Smooth muscle cell (in vitro differentiated cells): Measurements from ENCODE around the gene NPDC1. TPM values are rescaled to one million over a fixed set of nuclear protein-coding genes. Genes with fewer than 3 reads are reported as not detected.
"Not testable (repeated sequence)": the region's sequence is repeated elsewhere in the genome, so short reads cannot be mapped to it uniquely, and the experiment has no call there.

Experiments
- DNase-seq: peaks from one replicate; lab custom pipeline; 2025; ENCODE audit not compliant: unreplicated experiment; lab: John Stamatoyannopoulos, UW
- H2AFZ ChIP-seq: fragments of 200-600 bp; sonication (generic); 2 replicates; pipeline ENCODE4 v1.6.0; 2016; ENCODE audit warnings: antibody characterized with exemption, low read depth, mild to moderate bottlenecking
- H3F3A ChIP-seq: fragments of 200-600 bp; sonication (generic); 2 replicates; pipeline ENCODE4 v1.6.0; 2017; ENCODE audit warnings: antibody characterized with exemption, low read depth
- H3K27ac ChIP-seq: fragments of 200-600 bp; sonication (generic); 2 replicates; pipeline ENCODE4 v1.5.1; 2016; ENCODE audit warnings: low read depth, mild to moderate bottlenecking
- H3K27me3 ChIP-seq: fragments of 200-600 bp; sonication (generic); 2 replicates; pipeline ENCODE4 v1.6.1; 2016; ENCODE audit warnings: low read depth, mild to moderate bottlenecking
- H3K36me3 ChIP-seq: fragments of 200-600 bp; sonication (generic); 2 replicates; pipeline ENCODE4 v1.5.1; 2016; ENCODE audit warnings: low read depth
- H3K4me1 ChIP-seq: fragments of 200-600 bp; sonication (generic); 2 replicates; pipeline ENCODE4 v1.5.1; 2016; ENCODE audit warnings: low read depth
- H3K4me2 ChIP-seq: fragments of 200-600 bp; sonication (generic); 2 replicates; pipeline ENCODE4 v1.6.0; 2016; ENCODE audit warnings: mild to moderate bottlenecking
- H3K4me3 ChIP-seq: fragments of 200-600 bp; sonication (generic); 2 replicates; pipeline ENCODE4 v1.5.1; 2016; ENCODE audit warnings: mild to moderate bottlenecking
- H3K79me2 ChIP-seq: fragments of 200-600 bp; sonication (generic); 2 replicates; pipeline ENCODE4 v1.6.0; 2016; ENCODE audit warnings: low read depth, mild to moderate bottlenecking
- H3K9ac ChIP-seq: fragments of 200-600 bp; sonication (generic); 2 replicates; pipeline ENCODE4 v1.6.0; 2016; ENCODE audit warnings: low read depth
- H3K9me3 ChIP-seq: fragments of 200-600 bp; sonication (generic); replicated peaks from 2 replicates; pipeline ENCODE4 v1.5.1; 2016; ENCODE audit warnings: low read depth
- H4K20me1 ChIP-seq: fragments of 200-600 bp; sonication (generic); 2 replicates; pipeline ENCODE4 v1.6.0; 2016; ENCODE audit warnings: low read depth
- WGBS: methylation state at CpG from one replicate; pipeline ENCODE4 v1.1.7; 2016; ENCODE audit warnings: low lambda C conversion rate; 5-methylcytosine and 5-hydroxymethylcytosine counted together
- polyA plus RNA-seq: library from polyadenylated mRNA; unstranded; fragments of >200 nt; fragmentation: Nextera tagmentation; extraction: Ambion mirVana; gene quantifications from 2 replicates; pipeline ENCODE4 v1.2.1, GENCODE V29; 2016
- total RNA-seq: library from RNA; depleted of rRNA; stranded (reverse); fragments of >200 nt; gene quantifications from 2 replicates; pipeline ENCODE4 v1.2.3, GENCODE V29; 2014
- TF ChIP-seq, protein P1 (sequence below): fragments of 200-600 bp; sonication (generic); IDR thresholded peaks from 2 replicates; pipeline ENCODE4 v1.5.1; 2017; ENCODE audit warnings: borderline replicate concordance, mild to moderate bottlenecking, antibody characterized with exemption; ENCODE audit not compliant: insufficient read depth, poor library complexity, severe bottlenecking

NPDC1 gene
- total and polyA plus RNA-seq, 2 experiments from 2014 or later = 9.9 to 19.3 TPM

DNA sequence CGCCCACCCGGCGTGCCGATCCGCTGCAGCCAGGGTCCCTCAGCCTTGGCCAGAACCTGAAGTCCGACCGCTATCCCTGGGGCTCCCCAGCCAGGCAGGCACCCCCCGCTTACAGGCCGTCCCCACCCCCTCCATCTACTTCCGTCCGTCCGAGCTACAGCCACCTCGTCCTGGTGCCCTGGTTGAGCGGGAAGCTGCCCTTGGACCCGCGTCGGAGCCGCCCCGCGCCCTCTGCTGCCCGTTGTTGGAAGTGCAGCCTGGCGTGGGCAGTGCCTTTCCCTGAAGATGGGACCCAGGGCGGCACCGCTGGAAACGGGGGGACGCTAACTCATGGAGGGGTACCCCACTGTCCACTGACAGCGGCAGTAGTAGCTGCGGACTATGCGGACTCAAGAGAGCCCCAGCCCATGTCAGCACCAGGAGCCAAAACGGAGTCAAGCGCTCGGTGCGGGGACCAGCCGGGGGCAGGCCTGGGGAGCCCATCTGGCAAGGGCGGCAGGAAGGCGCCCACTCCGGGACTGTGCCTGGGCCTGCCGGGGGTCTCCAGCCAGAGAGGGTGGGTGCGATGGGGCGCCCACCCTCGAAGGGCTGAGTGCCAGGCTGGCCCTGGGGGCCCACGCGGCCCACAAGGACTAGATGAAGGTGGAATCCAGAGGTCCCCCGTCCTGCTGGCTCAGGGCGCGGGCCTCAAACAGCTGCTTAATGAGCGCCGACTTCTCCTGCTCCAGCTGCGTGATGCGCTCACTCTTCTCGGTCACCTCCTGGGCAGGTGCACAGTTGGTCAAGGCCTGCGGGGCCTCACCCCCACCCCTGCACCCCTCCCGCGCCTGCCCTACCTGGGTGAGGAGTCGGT is 18.3 kb upstream of the NPDC1 start:
- H3K9ac ChIP-seq = no peak overlapping the region
- H3K79me2 ChIP-seq = no peaks in the 10 kb centered on the region
- no peak overlapping the region for H3K27ac ChIP-seq
- H3K27me3 ChIP-seq = peaks cover 2% of the 10 kb centered on the region
- H2AFZ ChIP-seq = no peak overlapping the region
- peak; percentile 23 for DNase-seq
- no peaks in the 10 kb centered on the region for H3K36me3 ChIP-seq
- H3F3A ChIP-seq = no peaks in the 10 kb centered on the region
- 51% methylated on average over 45 of the region's 55 CpGs for WGBS
- H3K4me3 ChIP-seq = no peak overlapping the region
- TF ChIP-seq, protein P1, sequence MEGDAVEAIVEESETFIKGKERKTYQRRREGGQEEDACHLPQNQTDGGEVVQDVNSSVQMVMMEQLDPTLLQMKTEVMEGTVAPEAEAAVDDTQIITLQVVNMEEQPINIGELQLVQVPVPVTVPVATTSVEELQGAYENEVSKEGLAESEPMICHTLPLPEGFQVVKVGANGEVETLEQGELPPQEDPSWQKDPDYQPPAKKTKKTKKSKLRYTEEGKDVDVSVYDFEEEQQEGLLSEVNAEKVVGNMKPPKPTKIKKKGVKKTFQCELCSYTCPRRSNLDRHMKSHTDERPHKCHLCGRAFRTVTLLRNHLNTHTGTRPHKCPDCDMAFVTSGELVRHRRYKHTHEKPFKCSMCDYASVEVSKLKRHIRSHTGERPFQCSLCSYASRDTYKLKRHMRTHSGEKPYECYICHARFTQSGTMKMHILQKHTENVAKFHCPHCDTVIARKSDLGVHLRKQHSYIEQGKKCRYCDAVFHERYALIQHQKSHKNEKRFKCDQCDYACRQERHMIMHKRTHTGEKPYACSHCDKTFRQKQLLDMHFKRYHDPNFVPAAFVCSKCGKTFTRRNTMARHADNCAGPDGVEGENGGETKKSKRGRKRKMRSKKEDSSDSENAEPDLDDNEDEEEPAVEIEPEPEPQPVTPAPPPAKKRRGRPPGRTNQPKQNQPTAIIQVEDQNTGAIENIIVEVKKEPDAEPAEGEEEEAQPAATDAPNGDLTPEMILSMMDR = peak; percentile 99
- no peaks in the 10 kb centered on the region for H3K9me3 ChIP-seq
- H3K4me1 ChIP-seq = no peaks in the 10 kb centered on the region
- H3K4me2 ChIP-seq = no peak overlapping the region
- H4K20me1 ChIP-seq = no peaks in the 10 kb centered on the region

DNA sequence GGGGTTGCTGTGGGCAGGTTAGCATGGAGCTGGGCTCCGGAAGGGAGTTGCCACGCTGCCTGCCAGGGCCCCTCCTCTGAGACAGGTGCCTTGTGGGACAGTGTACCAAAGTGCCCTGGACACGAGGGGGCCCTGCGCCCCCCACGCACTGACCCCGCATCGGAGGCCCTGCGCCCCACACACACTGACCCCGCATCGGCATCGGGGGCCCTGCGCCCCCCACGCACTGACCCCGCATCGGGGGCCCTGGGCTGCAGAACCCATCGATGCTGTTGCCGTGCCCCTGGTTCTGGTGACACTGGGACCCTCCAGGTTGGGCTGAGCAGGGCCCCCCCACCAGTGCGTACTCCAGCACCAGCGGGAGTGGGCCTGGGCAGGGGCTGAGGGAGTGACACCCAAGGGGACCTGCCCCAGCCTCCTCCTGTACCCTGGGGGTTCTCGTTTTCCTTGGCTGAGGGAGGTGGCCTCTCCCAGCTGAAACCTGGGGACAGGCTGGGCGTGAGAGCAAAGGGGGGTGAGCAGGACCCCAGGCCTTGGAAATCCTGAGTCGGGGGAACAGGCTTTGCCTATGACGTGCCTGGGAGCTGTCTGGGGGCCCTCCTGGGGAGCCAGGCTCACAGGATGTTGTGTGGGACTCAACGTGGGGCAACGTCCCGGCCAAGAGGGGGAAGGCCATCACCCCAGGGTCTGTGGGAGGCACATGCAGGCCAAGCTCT is 17.5 kb upstream of the NPDC1 start:
- H3F3A ChIP-seq = no peaks in the 10 kb centered on the region
- no peaks in the 10 kb centered on the region for H3K79me2 ChIP-seq
- no peak overlapping the region for H2AFZ ChIP-seq
- H3K27me3 ChIP-seq = no peaks in the 10 kb centered on the region
- H3K9me3 ChIP-seq = no peaks in the 10 kb centered on the region
- no peaks in the 10 kb centered on the region for H3K4me1 ChIP-seq
- H4K20me1 ChIP-seq = no peaks in the 10 kb centered on the region
- 92% methylated on average over 19 of the region's 26 CpGs for WGBS
- no peak overlapping the region for H3K9ac ChIP-seq
- no peak overlapping the region for H3K4me3 ChIP-seq
- H3K4me2 ChIP-seq = no peak overlapping the region
- H3K36me3 ChIP-seq = no peaks in the 10 kb centered on the region
- H3K27ac ChIP-seq = no peak overlapping the region
- DNase-seq = no peak
- TF ChIP-seq, protein P1 = no peak

- H3K9ac ChIP-seq, H3K9me3 ChIP-seq, H3K27ac ChIP-seq, H3K27me3 ChIP-seq, H2AFZ ChIP-seq, DNase-seq, H3K36me3 ChIP-seq, H3K4me2 ChIP-seq, H3K4me3 ChIP-seq, H3K4me1 ChIP-seq, H3K79me2 ChIP-seq, H3F3A ChIP-seq, H4K20me1 ChIP-seq: not testable (repeated sequence)
- WGBS = 91% methylated on average over 9 of the region's 9 CpGs
Observed at GRCh38 chr9:137062798-137063197, 16.8 kb upstream of the NPDC1 start.

DNA sequence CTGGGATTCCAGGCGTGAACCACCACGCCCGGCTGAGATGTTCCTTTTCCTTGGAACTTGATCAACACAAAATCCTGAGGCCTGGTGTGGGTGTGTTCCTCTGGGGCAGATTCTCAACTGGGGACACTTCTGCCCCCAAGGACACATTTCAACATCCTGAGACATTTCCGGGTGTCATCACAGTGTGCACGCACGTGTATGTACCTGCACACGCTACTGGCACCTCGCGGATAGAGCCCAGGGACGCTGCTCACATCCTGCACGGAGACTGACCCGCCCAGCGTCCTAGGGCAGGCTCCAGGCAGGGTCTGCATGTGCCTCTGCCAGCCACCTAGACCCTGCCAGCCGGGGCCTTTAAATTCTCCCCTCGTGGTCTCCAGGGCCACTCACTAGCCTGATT is 16.4 kb upstream of the NPDC1 start:
- Histone ChIP-seq H3K27me3 (no peaks in the 10 kb centered on the region), H3K4me1 (no peaks in the 10 kb centered on the region), H3F3A (no peaks in the 10 kb centered on the region), H3K27ac (no peak overlapping the region), H3K9me3 (no peaks in the 10 kb centered on the region), H4K20me1 (no peaks in the 10 kb centered on the region), H2AFZ (no peak overlapping the region), H3K36me3 (no peaks in the 10 kb centered on the region), H3K79me2 (no peaks in the 10 kb centered on the region), H3K9ac (no peak overlapping the region), H3K4me2 (no peak overlapping the region), H3K4me3 (no peak overlapping the region)
- DNase-seq = no peak
- TF ChIP-seq, protein P1 = no peak
- WGBS = 91% methylated on average over 15 of the region's 15 CpGs
